ENCODE measurements around the gene TPRG1L.

TPRG1L gene

DNA sequence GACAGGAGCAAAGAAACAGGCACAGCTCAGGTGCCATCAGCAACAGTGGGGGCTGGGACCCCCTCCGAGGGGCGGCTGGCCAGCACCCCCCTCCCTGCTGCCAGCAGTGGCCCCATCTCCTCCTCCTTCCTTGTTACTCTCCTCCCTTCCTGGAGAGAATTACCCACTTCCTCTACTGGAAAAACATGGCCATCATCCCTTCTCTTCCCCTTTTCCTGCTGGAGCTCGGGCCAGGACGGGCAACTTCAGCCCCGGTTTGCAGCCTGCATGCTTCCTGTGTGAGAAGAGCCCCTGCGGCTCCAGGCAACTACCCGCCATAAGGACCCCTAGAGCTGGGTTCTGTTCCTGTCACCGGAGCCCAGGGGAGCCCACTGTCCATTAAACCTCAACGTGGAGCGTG, 31.1 kb upstream of the TPRG1L start:
- in situ Hi-C loops (cut with MboI; ENCODE audit: low sequenced_read_pairs) = no loop called here

DNA sequence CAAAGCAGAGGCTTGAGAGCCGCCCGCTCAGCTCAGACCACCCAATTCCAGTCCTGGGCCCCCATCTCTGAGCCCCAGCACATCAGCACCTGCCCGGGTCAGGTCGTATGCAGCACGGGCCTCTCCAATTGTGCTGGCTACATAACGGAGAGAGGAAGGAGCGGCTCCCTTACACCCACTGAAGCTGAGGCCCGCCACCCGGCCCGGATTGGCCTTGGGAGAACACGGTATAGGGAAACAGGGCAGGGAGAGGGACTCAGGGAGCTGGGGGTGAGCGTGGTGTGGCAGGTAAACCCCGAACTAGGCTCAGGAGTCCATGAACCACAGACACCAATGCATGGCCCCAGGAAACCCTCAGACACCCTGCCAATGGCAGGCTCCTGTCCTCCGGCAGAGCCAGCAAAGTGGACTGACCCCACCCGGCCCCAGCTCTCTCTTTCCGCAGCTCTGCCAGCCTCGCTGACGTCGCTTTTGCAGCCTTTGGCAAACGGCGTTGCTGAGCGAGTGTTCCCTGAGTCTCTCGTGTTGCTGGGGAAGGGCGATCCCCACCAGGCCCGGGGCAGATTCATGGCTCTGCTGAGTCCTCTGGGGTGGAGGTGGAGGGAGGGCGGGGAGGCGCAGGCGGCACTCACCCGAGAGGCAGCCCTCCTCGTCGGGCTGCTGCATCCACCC, 30.0 kb upstream of the TPRG1L start:
- in situ Hi-C loops (cut with MboI; ENCODE audit: low sequenced_read_pairs) = no loop called here

DNA sequence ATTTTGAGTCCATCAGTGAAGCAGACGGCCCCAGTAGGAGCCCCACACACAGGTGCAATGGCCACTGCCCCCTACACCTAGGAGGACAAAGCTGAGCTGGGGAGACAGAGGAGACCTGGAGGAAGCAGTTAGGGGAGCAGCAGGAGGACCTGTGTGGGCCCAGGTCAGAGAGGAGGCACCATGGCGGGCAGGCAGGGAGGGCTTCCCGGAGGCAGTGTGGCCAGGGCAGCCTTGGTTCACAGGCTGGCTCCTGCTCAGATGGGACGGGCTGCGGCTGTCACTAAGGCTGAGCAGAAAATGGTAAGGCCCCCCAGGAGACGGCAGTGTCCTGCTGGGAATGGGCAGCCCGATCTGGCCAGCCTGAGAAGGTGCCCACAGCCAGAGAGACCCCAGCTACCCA, 28.9 kb upstream of the TPRG1L start:
- in situ Hi-C loops (cut with MboI; ENCODE audit: low sequenced_read_pairs) = no loop called here

- in situ Hi-C loops (cut with MboI; ENCODE audit: low sequenced_read_pairs) = no loop called here
These were observed 27.9 kb upstream of the TPRG1L start for GRCh38 chr1:3596663-3597598.

DNA sequence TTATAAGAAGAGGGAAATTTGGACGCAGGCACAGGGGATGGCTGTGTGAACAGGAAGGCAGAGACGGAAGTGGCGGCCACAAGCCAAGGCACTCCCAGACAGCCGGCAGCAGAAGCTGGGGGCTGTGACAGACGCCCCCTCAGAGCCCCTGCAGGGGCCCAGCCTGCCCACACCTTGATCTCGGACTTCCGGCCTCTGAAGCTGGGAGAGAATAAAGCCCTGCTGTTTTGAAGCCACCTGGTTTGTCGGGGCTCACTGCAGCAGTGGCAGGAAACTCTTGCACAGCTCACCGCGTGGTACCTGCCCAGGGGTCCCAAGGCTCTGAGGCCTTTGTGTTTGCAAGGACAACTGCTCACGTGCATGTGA, 27.2 kb upstream of the TPRG1L start:
- in situ Hi-C loops (cut with MboI; ENCODE audit: low sequenced_read_pairs) = no loop called here

DNA sequence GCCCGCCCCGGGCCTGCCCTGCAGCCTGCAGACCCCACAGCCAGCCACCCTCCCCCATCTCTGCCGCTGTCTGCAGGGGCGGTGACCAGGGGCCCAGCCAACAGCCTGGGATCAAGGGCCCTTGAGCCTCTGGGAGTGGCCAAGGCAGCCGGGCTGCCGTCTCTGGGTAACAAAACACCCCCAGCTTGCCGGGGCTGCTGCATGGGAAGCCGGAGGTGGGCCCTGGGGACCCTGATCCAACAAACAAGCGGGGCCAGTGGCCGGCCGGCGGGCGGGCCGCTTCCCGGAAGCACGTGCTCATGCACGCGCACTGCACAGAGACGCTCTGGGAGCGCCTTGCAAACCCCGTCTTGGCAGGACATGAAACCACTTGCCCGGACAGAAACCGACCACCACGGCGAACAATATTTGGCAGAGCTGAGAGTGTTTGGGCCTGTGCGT, 26.7 kb upstream of the TPRG1L start:
- in situ Hi-C loops (cut with MboI; ENCODE audit: low sequenced_read_pairs) = no loop called here

DNA sequence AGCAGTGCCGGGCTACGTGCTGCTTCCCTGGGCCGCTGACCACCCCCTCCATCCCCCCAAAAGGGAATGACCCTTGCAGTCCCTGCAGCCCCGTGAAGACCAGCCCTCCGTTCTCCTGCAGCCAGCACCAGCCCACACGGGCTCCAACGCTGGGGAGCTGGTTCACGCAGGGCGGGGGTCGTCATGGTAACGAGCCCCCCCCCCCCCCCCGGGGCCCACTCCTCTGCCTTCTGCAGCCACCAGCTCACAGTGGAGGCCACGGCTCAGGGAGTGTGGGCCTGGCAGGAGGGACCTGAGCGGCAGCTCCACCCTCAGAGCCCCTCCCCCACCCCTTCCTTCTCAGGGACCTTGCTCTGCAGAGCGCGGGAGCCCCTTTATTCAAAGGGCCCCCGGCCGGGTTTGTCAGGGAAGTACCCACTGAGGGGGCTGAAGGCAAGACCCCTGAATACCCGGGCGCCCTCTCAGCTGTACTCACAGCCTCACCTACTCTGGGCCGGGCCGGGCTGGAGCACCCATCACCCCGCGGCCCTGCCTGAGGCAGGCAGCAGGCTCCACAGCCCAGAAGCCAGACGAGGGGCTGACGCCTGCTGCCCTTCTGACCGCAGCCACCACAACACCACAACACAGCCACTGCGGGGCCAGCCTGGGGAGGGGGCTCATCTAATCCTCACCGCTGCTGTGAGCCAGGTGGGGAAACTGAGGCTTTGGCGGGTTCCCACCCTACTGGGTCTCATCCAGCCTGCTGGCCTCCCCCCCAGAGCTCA, 26.1 kb upstream of the TPRG1L start:
- in situ Hi-C loops (cut with MboI; ENCODE audit: low sequenced_read_pairs) = no loop called here

GRCh38 chr1:3599286-3599811, 25.5 kb upstream of the TPRG1L start:
- in situ Hi-C loops (cut with MboI; ENCODE audit: low sequenced_read_pairs) = no loop called here

- in situ Hi-C loops (cut with MboI; ENCODE audit: low sequenced_read_pairs) = no loop called here
These were observed 25.0 kb upstream of the TPRG1L start for GRCh38 chr1:3599816-3600215.

- in situ Hi-C loops (cut with MboI; ENCODE audit: low sequenced_read_pairs) = no loop called here
These were observed 24.5 kb upstream of the TPRG1L start for GRCh38 chr1:3600354-3600753.

GRCh38 chr1:3601743-3602142, 23.1 kb upstream of the TPRG1L start:
- in situ Hi-C loops (cut with MboI; ENCODE audit: low sequenced_read_pairs) = no loop called here

DNA sequence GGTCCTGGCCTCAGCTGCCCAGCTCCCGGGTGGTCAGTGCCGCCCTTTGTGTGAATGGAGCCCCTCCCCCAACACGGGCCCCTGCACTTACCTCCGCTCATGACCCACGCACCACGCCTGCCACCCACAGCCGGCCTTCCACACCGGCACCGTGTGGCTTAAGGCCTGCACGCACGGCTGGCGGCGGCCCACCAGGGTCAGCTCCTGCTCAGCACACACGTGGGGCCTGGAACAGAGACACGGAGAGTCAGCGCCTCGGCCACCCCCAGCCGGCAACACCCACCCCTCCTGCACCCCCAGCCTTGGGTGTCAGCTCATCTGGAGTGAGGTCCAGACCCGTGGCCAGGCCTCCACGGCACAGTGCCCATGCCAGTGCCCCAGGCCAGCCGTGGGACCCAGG, 22.4 kb upstream of the TPRG1L start:
- in situ Hi-C loops (cut with MboI; ENCODE audit: low sequenced_read_pairs) = no loop called here

- in situ Hi-C loops (cut with MboI; ENCODE audit: low sequenced_read_pairs) = no loop called here
These were observed 21.7 kb upstream of the TPRG1L start for GRCh38 chr1:3603156-3603555.

GRCh38 chr1:3603571-3604467, 21.0 kb upstream of the TPRG1L start:
- in situ Hi-C loops (cut with MboI; ENCODE audit: low sequenced_read_pairs) = no loop called here

- in situ Hi-C loops (cut with MboI; ENCODE audit: low sequenced_read_pairs) = no loop called here
These were observed 20.3 kb upstream of the TPRG1L start for GRCh38 chr1:3604468-3604974.

DNA sequence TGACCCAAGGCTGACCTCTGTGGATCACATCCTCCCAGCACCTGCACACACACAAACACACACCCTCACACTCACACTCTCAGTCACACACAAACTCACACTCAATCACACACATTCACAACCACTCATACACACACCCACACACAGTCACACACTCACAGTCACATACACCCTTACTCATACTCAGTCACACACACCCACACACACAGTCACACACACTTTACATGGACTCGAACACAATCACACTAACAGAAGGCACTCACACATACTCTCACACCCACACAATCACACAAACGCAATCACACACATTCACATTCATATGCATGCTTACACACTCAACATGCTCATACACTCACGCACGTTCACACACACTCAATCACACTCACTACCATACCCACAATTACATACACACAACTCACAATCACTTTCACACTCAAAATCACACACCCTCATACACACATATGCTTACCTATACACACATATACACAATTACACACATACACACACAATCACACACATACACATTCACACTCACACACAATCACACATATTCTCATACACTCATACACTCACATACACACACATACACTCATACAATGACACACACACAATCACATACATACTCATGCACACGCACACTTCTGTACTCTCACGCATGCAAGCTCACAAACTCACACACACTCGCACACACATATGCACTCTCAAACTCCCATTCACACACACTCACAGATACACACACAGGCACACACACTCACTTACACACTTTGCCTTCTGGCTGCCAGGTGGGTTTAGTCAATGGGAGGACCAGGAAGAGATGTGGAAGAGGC, 19.6 kb upstream of the TPRG1L start:
- in situ Hi-C loops (cut with MboI; ENCODE audit: low sequenced_read_pairs) = no loop called here

DNA sequence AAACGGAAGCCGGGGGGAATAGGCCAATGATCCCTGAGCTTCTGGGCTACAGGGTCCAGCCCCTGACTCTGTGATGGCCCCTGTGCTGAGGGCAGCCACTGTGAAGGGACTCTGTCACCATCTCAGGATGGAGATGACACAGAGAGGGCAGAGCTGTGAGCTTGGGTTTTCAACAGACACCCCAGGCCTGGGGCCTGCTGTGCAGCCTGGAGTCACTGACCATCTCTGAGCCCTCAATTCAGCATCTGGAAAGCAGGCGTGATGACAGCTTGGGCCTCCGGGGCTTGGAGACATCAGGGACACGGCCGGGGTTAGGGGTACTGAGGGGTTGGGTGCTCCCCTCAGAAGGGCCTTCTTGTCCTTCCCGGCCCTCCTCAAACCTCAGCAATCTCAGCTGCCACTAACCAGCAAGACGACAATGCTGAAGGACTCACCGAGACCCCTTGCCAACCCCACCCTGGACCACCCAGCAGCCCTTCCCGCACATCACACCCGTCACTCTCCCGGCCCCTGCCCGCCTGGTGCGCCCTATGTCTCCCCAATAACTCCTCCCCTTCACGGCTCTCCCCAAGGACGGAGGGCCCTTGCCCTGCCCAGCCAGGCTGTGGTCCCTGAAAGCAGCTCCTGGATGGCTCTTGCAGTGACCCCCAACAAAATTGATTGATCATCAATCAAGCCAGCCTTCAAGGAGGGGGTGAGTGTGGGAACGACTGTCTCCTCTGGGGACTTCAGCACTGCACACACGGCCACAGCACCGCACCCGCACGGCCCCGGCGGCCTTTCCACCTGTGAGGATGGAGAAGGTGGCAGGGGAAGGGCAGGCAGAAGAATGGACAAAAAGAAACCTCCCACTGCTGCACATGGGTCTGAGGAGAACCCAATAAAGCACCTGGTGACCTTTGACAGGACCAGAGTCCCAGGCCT, 17.8 kb upstream of the TPRG1L start:
- in situ Hi-C loops (cut with MboI; ENCODE audit: low sequenced_read_pairs) = no loop called here

DNA sequence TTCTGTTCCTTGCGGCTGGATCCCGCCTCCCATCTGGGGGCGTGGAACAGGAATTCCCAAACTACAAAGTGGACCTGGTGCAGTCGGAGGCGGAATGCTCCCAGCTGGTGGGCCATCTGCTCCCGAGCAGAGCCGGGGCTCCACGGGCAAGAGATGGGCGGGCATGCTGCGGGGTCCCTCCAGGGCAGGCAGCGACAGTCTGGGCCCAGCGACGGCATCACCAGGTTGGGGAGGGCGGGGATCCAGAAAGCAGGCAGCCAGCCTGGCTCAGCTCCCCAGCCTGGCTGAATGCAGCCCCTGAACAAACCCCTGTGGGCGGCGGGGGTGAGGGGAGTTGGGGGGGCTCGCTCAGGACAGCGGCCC, 17.1 kb upstream of the TPRG1L start:
- in situ Hi-C loops (cut with MboI; ENCODE audit: low sequenced_read_pairs) = no loop called here
